Cardiac muscle cell (in vitro differentiated cells and primary cell): ENCODE results near the gene CACNA1H. TPM values are rescaled to one million over a fixed set of nuclear protein-coding genes. Genes with fewer than 3 reads are reported as not detected.

ENCODE experiments used
- DNase-seq, 2 donors: peaks; one replicate each; pipeline versions ENCODE4 v3.0.0 to v3.0.0-alpha.2; 2010 to 2017; ENCODE audit warnings: low read depth in 1 of 2, low spot score in 1 of 2
- H3K27ac ChIP-seq: fragments of 200-600 bp; sonication (generic); 2 replicates; pipeline ENCODE4 v1.5.1; 2016
- H3K27me3 ChIP-seq: fragments of 200-600 bp; sonication (generic); 2 replicates; pipeline ENCODE4 v1.6.0; 2016; ENCODE audit warnings: control low read depth
- H3K36me3 ChIP-seq: fragments of 200-600 bp; sonication (generic); 2 replicates; pipeline ENCODE4 v1.5.1; 2016; ENCODE audit warnings: control low read depth
- H3K4me1 ChIP-seq: fragments of 200-600 bp; sonication (generic); 2 replicates; pipeline ENCODE4 v1.8.1; 2017; ENCODE audit warnings: low read depth, mild to moderate bottlenecking, mixed run types
- H3K4me3 ChIP-seq: fragments of 200-600 bp; sonication (generic); 2 replicates; pipeline ENCODE4 v1.5.1; 2016; ENCODE audit warnings: mild to moderate bottlenecking
- H3K9me3 ChIP-seq: fragments of 200-600 bp; sonication (generic); 2 replicates; pipeline ENCODE4 v1.5.1; 2017; ENCODE audit warnings: low read depth, mild to moderate bottlenecking, control low read depth
- CTCF ChIP-seq: IDR thresholded peaks from 2 replicates; pipeline ENCODE4 v1.5.1; 2012; ENCODE audit warnings: low read depth, mild to moderate bottlenecking, low read length
- polyA plus RNA-seq: library from polyadenylated mRNA; unstranded; fragments of >200 nt; fragmentation: Nextera tagmentation; extraction: Ambion mirVana; gene quantifications from 2 replicates; pipeline ENCODE4 v1.2.1, GENCODE V29; 2016
- total RNA-seq: library from RNA; depleted of rRNA; stranded (reverse); fragments of >200 nt; gene quantifications from 2 replicates; pipeline ENCODE4 v1.2.3, GENCODE V29; 2016

CACNA1H gene
- total and polyA plus RNA-seq, 2 experiments from 2014 or later = 8.9 to 66.1 TPM

GRCh38 chr16:1209081-1209480 is 56.2 kb downstream of the CACNA1H start:
- no peak for TF ChIP-seq CTCF
- no peaks in the 10 kb centered on the region for H3K27me3 ChIP-seq
- no peak overlapping the region for H3K27ac ChIP-seq
- DNase-seq = no peak
- no peaks in the 10 kb centered on the region for H3K9me3 ChIP-seq
- no peaks in the 10 kb centered on the region for H3K4me1 ChIP-seq
- H3K36me3 ChIP-seq = peaks cover 6% of the 10 kb centered on the region
- H3K4me3 ChIP-seq = no peak overlapping the region

- Histone ChIP-seq H3K4me3 (no peak overlapping the region), H3K4me1 (no peaks in the 10 kb centered on the region), H3K9me3 (no peaks in the 10 kb centered on the region), H3K27ac (no peak overlapping the region), H3K36me3 (peaks cover 6% of the 10 kb centered on the region), H3K27me3 (no peaks in the 10 kb centered on the region)
- TF ChIP-seq CTCF = no peak
- no peak for DNase-seq
Measured at GRCh38 chr16:1210461-1210860, 57.6 kb downstream of the CACNA1H start.

GRCh38 chr16:1211451-1212268 is 58.8 kb downstream of the CACNA1H start:
- no peaks in the 10 kb centered on the region for H3K4me1 ChIP-seq
- no peak overlapping the region for H3K27ac ChIP-seq
- no peak for TF ChIP-seq CTCF
- H3K36me3 ChIP-seq = peaks cover 6% of the 10 kb centered on the region
- no peak for DNase-seq
- no peaks in the 10 kb centered on the region for H3K9me3 ChIP-seq
- no peak overlapping the region for H3K4me3 ChIP-seq
- no peaks in the 10 kb centered on the region for H3K27me3 ChIP-seq

GRCh38 chr16:1212616-1213194 is 59.8 kb downstream of the CACNA1H start:
- H3K36me3 ChIP-seq = peaks cover 5% of the 10 kb centered on the region
- no peak overlapping the region for H3K4me3 ChIP-seq
- no peaks in the 10 kb centered on the region for H3K4me1 ChIP-seq
- no peaks in the 10 kb centered on the region for H3K9me3 ChIP-seq
- DNase-seq = no peak
- H3K27me3 ChIP-seq = no peaks in the 10 kb centered on the region
- TF ChIP-seq CTCF = no peak
- no peak overlapping the region for H3K27ac ChIP-seq

GRCh38 chr16:1213231-1213630 is 60.3 kb downstream of the CACNA1H start:
- no peak overlapping the region for H3K4me3 ChIP-seq
- H3K36me3 ChIP-seq = peaks cover 3% of the 10 kb centered on the region
- no peak for TF ChIP-seq CTCF
- no peaks in the 10 kb centered on the region for H3K4me1 ChIP-seq
- no peaks in the 10 kb centered on the region for H3K27me3 ChIP-seq
- H3K9me3 ChIP-seq = no peaks in the 10 kb centered on the region
- no peak overlapping the region for H3K27ac ChIP-seq
- no peak for DNase-seq
